GM21717 (cell line): Measurements from ENCODE around the gene PTPRK.

ENCODE experiments used
- ATAC-seq: cut with Tn5 transposase; IDR thresholded peaks from one replicate; pipeline ENCODE4 v1.9.1; 2021; ENCODE audit warnings: mild to moderate bottlenecking, moderate library complexity; ENCODE audit not compliant: unreplicated experiment

Gene PTPRK

DNA sequence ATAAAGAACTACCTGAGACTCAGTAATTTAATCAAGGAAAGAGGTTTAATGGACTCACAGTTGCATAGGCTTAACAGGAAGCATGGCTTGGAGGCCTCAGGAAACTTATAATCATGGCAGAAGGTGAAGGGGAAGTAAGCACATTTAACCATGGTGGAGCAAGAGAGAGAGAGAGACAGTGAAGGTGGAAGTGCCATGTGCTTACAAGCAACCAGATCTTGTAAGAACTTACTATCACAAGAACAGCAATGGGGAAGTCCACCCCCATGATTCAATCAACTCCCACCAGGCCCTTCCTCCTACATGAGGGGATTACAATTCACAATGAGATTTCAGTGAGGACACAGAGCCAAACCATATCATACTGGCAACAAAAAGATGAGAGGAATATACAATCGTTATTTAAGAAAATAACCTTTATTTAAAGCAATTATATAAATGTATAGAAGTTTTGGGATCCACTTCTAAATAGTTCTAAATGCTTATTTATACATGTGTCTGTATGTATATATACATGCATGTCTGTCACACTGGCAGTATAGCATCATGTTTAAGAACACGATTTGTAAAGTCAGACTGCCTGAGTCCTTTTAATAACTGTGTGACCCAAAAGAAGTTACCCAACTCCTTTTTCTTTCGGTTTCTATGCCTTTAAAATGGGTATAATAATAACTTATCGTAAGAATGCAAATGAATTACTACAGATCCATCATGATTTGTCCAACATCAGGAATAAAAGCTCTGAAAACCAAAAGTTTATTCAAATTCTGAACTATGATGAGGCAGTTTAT lies 363.9 kb downstream of the PTPRK start:
- ATAC-seq = peak; percentile 55

- no peak for ATAC-seq
Measured at GRCh38 chr6:128155826-128156225, 364.6 kb downstream of the PTPRK start.

DNA sequence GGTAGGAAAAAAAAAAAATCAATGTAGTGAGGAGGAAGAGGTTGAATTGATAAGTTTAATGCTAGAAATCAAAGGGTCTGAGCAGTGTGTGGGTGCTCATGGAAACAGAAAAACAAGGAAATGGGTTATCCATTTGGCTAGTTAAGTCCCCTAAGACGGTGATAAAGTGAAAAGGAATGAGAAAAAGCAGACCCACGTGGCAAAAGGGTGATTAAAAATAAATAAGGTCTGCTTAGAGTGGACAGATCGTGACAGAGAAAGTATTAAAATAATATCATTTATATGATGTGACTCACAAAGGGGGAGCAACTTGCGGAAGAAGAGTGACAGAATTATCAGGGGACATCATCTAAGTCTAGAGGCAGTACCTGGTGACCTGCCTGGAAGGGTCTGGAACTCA lies 367.8 kb downstream of the PTPRK start:
- ATAC-seq = no peak

GRCh38 chr6:128150376-128150775 lies 370.0 kb downstream of the PTPRK start:
- no peak for ATAC-seq

DNA sequence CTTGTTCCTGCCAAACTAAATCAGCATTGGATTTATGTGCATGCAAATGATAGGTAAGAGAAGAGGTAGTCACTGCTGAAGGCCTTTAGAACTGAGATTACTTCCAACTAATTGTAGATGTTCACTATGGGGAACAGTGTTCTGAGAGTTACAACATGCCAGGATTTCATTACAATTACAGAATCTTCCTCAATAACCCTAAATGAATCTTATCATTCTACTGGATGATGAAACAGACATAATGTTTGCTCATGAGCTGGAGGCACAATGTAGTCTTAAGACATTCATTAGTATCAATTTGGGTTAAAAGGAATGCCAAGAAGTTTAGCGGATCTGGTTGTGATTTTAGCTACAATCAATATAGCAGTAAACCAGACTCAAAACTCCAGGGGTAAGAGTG lies 370.6 kb downstream of the PTPRK start:
- no peak for ATAC-seq

DNA sequence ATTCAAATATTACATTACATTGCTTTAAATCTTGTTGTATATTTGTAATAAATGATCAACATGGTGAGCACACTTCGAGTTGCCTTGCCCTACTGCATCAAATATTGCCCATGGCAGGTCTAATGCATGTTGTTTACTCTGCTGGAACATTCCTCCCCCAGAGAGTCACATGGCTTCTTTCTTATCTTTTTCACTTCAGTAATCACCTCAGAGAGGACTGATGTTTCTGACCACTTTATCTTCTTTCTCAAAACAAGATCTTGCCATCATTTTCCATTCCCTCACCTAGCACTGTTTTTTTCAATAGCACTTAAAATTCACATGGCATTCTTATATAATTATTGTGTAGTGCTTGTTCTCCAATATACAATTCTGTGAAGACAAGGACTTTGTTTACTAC lies 376.1 kb downstream of the PTPRK start:
- ATAC-seq = no peak

- no peak for ATAC-seq
Measured at GRCh38 chr6:128141932-128142331, 378.5 kb downstream of the PTPRK start.

GRCh38 chr6:128139519-128139918 lies 380.9 kb downstream of the PTPRK start:
- no peak for ATAC-seq

GRCh38 chr6:128138694-128139093 lies 381.7 kb downstream of the PTPRK start:
- no peak for ATAC-seq

GRCh38 chr6:128135325-128135724 lies 385.1 kb downstream of the PTPRK start:
- peak; percentile 73 for ATAC-seq

- ATAC-seq = no peak
Measured at GRCh38 chr6:128131566-128131965, 388.8 kb downstream of the PTPRK start.

DNA sequence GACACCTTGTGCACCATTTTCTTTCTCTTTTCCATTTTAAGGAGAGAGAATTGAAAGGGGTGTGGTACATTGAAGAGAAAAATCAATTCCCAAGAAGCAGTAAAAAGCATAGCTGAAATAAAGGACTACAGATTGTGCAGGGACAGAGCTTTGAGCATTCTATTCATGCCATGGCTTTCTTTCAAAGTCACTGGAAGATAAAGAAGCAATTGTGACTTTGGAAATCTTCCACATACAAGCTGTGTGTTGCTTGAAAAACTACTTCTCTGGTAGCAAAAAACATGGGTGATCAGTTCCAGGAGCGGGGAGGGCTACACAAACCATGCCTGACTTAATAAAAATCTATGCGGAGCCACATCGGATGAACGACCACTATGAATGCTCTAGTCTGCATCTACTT lies 389.4 kb downstream of the PTPRK start:
- no peak for ATAC-seq

- ATAC-seq = no peak
Measured at GRCh38 chr6:128129679-128130078, 390.7 kb downstream of the PTPRK start.

GRCh38 chr6:128127650-128128049 lies 392.7 kb downstream of the PTPRK start:
- no peak for ATAC-seq

DNA sequence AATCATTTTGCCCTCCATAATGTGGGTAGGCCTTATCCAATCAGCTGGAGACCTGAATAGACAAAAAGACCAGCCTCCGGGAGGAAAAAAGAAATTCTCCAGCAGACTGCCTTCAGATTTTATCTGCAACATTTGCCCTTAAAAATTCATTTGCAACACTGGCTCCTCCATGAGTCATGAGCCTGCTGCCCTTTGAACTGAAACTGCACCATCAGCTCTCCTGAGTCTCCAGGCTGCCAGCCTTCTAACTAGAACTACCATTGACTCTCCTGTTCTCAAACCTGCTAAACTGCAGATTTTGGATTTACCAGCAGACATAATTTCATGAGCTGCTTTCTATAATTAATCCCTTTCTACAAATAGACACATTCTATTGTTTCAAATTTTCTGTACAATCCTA lies 395.7 kb downstream of the PTPRK start:
- no peak for ATAC-seq

GRCh38 chr6:128121610-128122009 lies 398.8 kb downstream of the PTPRK start:
- ATAC-seq = no peak

GRCh38 chr6:128121190-128121589 lies 399.2 kb downstream of the PTPRK start:
- ATAC-seq = no peak

DNA sequence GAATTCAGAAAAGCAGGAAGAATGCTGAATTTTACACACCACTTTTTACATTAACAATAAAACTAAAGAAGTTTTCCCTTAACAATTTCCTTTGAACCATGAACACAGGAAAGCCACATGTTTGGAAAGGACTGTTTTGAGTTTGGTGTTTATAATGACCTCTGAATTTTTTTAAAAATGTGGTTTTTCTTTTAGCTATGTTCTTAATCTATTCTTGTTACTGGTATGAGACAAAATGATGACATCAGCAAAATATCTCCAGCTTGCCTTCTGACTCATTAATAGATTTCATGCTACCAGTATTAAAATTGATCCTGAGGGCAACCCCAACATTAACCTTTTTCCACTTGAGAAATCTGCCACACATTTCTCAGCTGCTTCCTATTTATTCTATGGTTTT lies 402.0 kb downstream of the PTPRK start:
- no peak for ATAC-seq

DNA sequence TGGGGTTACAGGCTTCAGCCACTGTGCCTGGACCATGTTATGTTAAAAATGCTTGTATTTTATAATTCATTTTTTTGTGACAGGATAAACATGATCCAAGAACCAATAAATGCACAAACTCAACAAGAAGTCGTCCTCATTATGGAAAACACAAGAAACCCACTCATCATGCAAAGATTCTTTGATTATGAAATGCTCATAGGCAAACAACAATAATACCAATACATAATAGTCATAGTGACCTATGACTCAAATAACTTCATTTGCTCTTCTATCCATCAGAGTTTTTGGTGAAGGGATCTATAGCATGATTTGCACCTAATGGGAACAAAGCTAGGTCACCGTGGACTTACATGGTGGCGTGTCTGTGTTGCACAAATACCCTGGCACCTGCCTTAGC lies 402.5 kb downstream of the PTPRK start:
- no peak for ATAC-seq

DNA sequence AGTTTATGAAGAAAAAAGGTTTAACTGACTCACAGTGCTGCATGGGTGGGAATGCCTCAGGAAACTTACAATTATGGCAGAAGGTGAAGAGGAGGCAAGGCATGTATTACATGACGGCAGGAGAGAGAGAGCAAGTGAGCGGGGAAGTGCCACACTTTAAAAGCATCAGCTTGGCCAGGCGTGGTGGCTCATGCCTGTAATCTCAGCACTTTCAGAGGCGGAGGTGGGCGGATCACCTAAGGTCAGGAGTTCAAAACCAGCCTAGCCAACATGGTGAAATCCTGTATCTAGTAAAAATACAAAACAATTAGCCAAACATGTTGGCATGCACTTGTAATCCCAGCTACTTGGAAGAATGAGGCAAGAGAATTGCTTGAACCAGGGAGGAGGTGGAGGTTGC lies 406.2 kb downstream of the PTPRK start:
- ATAC-seq = no peak

- ATAC-seq = peak; percentile 53
Measured at GRCh38 chr6:128112494-128112893, 407.9 kb downstream of the PTPRK start.

DNA sequence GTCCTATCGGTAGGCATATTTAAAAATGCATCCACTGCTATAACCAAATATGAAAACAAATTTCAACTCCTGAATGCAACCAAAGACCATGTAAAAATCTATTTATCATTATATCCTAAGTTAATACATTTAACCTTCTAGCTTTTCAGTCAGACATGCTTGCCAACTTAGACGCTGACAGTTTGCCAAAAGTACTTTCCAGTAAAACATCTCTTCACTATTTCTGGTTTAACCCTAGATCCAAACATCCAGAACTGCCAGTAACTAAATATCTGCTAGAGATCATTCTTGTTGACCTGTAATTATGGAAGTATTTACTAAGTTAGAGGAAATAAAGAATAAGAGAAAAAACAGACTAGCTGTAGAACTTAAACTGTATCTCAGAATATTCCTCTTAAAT lies 409.3 kb downstream of the PTPRK start:
- no peak for ATAC-seq

- ATAC-seq = no peak
Measured at GRCh38 chr6:128107682-128108081, 412.7 kb downstream of the PTPRK start.
